ENCODE data around the gene PBRM1. TPM values are rescaled to one million over a fixed set of nuclear protein-coding genes. Genes with fewer than 3 reads are reported as not detected.

Gene PBRM1
- total and polyA plus RNA-seq, 2 donors (not counting 1 experiment from before 2014, with no cell fraction given): 16.8 to 85.9 TPM

GRCh38 chr3:52733256-52733891, 47.7 kb upstream of the PBRM1 start:
- CTCF ChIA-PET: no interaction called here
- TF ChIP-seq CTCF (IDR thresholded peaks at IDR 0.05) (no peak), EZH2 (IDR thresholded peaks at IDR 0.05; ENCODE audit: borderline replicate concordance, insufficient read depth, low read depth, low read length, poor library complexity, severe bottlenecking) (no peak)
- WGBS (ENCODE audit: insufficient coverage): 92% methylated on average over 4 of the region's 10 CpGs

GRCh38 chr3:52731590-52731989, 45.9 kb upstream of the PBRM1 start:
- Mint-ChIP-seq H3K27me3 (no peaks in the 10 kb centered on the region), H3K9me3 (ENCODE audit: insufficient read depth) (peaks cover 11% of the 10 kb centered on the region), H3K4me3 (no peak overlapping the region), H3K4me1 (peaks cover 4% of the 10 kb centered on the region), H3K27ac (no peak overlapping the region)
- ChIA-PET POLR2A (no interaction called here), CTCF (no interaction called here)
- Histone ChIP-seq H3K27ac (ENCODE audit: low read length in 2 of 2) (no peak overlapping the region), H3K79me2 (ENCODE audit: control insufficient read depth, insufficient read depth, low read length) (no peaks in the 10 kb centered on the region), H2AFZ (ENCODE audit: insufficient read depth, low read depth, low read length, poor library complexity, severe bottlenecking) (no peak overlapping the region), H4K20me1 (ENCODE audit: control insufficient read depth, insufficient read depth, low read length, poor library complexity, severe bottlenecking) (no peaks in the 10 kb centered on the region), H3K9me3 (ENCODE audit: control extremely low read depth in 1 of 3, control insufficient read depth in 2 of 3, insufficient read depth in 1 of 3, low read length in 2 of 3) (peaks cover 1 to 19% (median 8%) of the 10 kb centered on the region in 3 donors), H3K27me3 (replicated peaks in 1 of 4; ENCODE audit: control extremely low read depth in 1 of 4, control insufficient read depth in 3 of 4, insufficient read depth in 4 of 4, low read length in 3 of 4) (no peaks in the 10 kb centered on the region), H3K4me2 (replicated peaks; ENCODE audit: low read depth, low read length, poor library complexity, severe bottlenecking) (no peak overlapping the region), H3K4me3 (ENCODE audit: control extremely low read depth in 1 of 5, extremely low read depth in 1 of 5, insufficient read depth in 1 of 5, low read depth in 2 of 5, low read length in 4 of 5) (no peak overlapping the region), H3K36me3 (replicated peaks in 1 of 2; ENCODE audit: control extremely low read depth in 1 of 2, control insufficient read depth in 1 of 2, extremely low read depth in 1 of 2, insufficient read depth in 2 of 2, low read length in 1 of 2) (peaks cover 9 to 25% of the 10 kb centered on the region in 2 experiments), H3K9ac (ENCODE audit: low read length) (no peak overlapping the region), H3K4me1 (ENCODE audit: control insufficient read depth in 2 of 2, insufficient read depth in 2 of 2, low read length in 2 of 2) (no peaks in the 10 kb centered on the region)
- no peak for DNase-seq
- ATAC-seq (ENCODE audit: low read depth): no peak
- TF ChIP-seq CTCF (IDR thresholded peaks at IDR 0.05) (no peak), EZH2 (IDR thresholded peaks at IDR 0.05; ENCODE audit: borderline replicate concordance, insufficient read depth, low read depth, low read length, poor library complexity, severe bottlenecking) (no peak)
- intact Hi-C loops (cut with micrococcal nuclease): no loop called here
- WGBS (ENCODE audit: insufficient coverage): 94% methylated on average over 14 of the region's 14 CpGs

More at GRCh38 chr3:52733256-52733891, 47.7 kb upstream of the PBRM1 start:
- no peak overlapping the region for H3K4me2 ChIP-seq (replicated peaks; ENCODE audit: low read depth, low read length, poor library complexity, severe bottlenecking)
- H3K27ac Mint-ChIP-seq: no peak overlapping the region
- no peak overlapping the region for H3K4me3 Mint-ChIP-seq
- peaks cover 11% of the 10 kb centered on the region for H3K9me3 Mint-ChIP-seq (ENCODE audit: insufficient read depth)
- no peak overlapping the region for H3K4me3 ChIP-seq (ENCODE audit: control extremely low read depth in 1 of 5, extremely low read depth in 1 of 5, insufficient read depth in 1 of 5, low read depth in 2 of 5, low read length in 4 of 5)
- no peaks in the 10 kb centered on the region for H4K20me1 ChIP-seq (ENCODE audit: control insufficient read depth, insufficient read depth, low read length, poor library complexity, severe bottlenecking)
- H3K9me3 ChIP-seq (ENCODE audit: control extremely low read depth in 1 of 3, control insufficient read depth in 2 of 3, insufficient read depth in 1 of 3, low read length in 2 of 3): peaks cover 1 to 14% (median 6%) of the 10 kb centered on the region in 3 donors
- no peak overlapping the region for H3K27ac ChIP-seq (ENCODE audit: low read length in 2 of 2)
- peaks cover 9 to 30% of the 10 kb centered on the region in 2 experiments for H3K36me3 ChIP-seq (replicated peaks in 1 of 2; ENCODE audit: control extremely low read depth in 1 of 2, control insufficient read depth in 1 of 2, extremely low read depth in 1 of 2, insufficient read depth in 2 of 2, low read length in 1 of 2)
- DNase-seq (no peak), ATAC-seq (ENCODE audit: low read depth) (no peak)
- no peaks in the 10 kb centered on the region for H3K4me1 ChIP-seq (ENCODE audit: control insufficient read depth in 2 of 2, insufficient read depth in 2 of 2, low read length in 2 of 2)
- intact Hi-C loops (cut with micrococcal nuclease): no loop called here
- H2AFZ ChIP-seq (ENCODE audit: insufficient read depth, low read depth, low read length, poor library complexity, severe bottlenecking): no peak overlapping the region
- no peaks in the 10 kb centered on the region for H3K27me3 Mint-ChIP-seq
- H3K4me1 Mint-ChIP-seq: peaks cover 4% of the 10 kb centered on the region
- no peaks in the 10 kb centered on the region for H3K79me2 ChIP-seq (ENCODE audit: control insufficient read depth, insufficient read depth, low read length)
- H3K9ac ChIP-seq (ENCODE audit: low read length): no peak overlapping the region
- POLR2A ChIA-PET: no interaction called here
- H3K27me3 ChIP-seq (replicated peaks in 1 of 4; ENCODE audit: control extremely low read depth in 1 of 4, control insufficient read depth in 3 of 4, insufficient read depth in 4 of 4, low read length in 3 of 4): no peaks in the 10 kb centered on the region
